Stimulated activated CD8-positive, alpha-beta memory T cell treated with anti-CD3 and anti-CD28 coated beads, Interleukin-12 subunit alpha, Interleukin-12 subunit beta, amount 100 ng/mL, for 1 hour (primary cell): ENCODE data around the gene LSAMP.
"Not testable (repeated sequence)": the region's sequence is repeated elsewhere in the genome, so short reads cannot be mapped to it uniquely, and the experiment has no call there.

ENCODE experiments used
- DNase-seq: peaks from one replicate; pipeline ENCODE4 v3.0.0-alpha.2; 2020; ENCODE audit warnings: low read depth

LSAMP gene

GRCh38 chr3:115792206-115792955 lies 652.9 kb downstream of the LSAMP start:
- peak; percentile 8 for DNase-seq

- DNase-seq: not testable (repeated sequence)
Observed at GRCh38 chr3:115791271-115792153, 653.8 kb downstream of the LSAMP start.

GRCh38 chr3:115790759-115791158 lies 654.5 kb downstream of the LSAMP start:
- peak; percentile 44 for DNase-seq

- no peak for DNase-seq
Observed at GRCh38 chr3:115789481-115789880, 655.8 kb downstream of the LSAMP start.

GRCh38 chr3:115788921-115789470 lies 656.3 kb downstream of the LSAMP start:
- DNase-seq: no peak

GRCh38 chr3:115787818-115788217 lies 657.5 kb downstream of the LSAMP start:
- no peak for DNase-seq

GRCh38 chr3:115785782-115786181 lies 659.5 kb downstream of the LSAMP start:
- DNase-seq: no peak

GRCh38 chr3:115784739-115785536 lies 660.3 kb downstream of the LSAMP start:
- DNase-seq: no peak

GRCh38 chr3:115783938-115784738 lies 661.1 kb downstream of the LSAMP start:
- peak; percentile 85 for DNase-seq

- DNase-seq: not testable (repeated sequence)
Observed at GRCh38 chr3:115783426-115783825, 661.9 kb downstream of the LSAMP start.

- DNase-seq: no peak
Observed at GRCh38 chr3:115779011-115779410, 666.3 kb downstream of the LSAMP start.

- no peak for DNase-seq
Observed at GRCh38 chr3:115772951-115773350, 672.3 kb downstream of the LSAMP start.

- no peak for DNase-seq
Observed at GRCh38 chr3:115768661-115769060, 676.6 kb downstream of the LSAMP start.

- no peak for DNase-seq
Observed at GRCh38 chr3:115766587-115767482, 678.5 kb downstream of the LSAMP start.

- DNase-seq: no peak
Observed at GRCh38 chr3:115761927-115762305, 683.4 kb downstream of the LSAMP start.

GRCh38 chr3:115760716-115761115 lies 684.6 kb downstream of the LSAMP start:
- no peak for DNase-seq

- DNase-seq: no peak
Observed at GRCh38 chr3:115758076-115758763, 687.1 kb downstream of the LSAMP start.

- not testable (repeated sequence) for DNase-seq
Observed at GRCh38 chr3:115752978-115753377, 692.3 kb downstream of the LSAMP start.
